ENCODE results near the gene PRSS16. TPM values are rescaled to one million over a fixed set of nuclear protein-coding genes. Genes with fewer than 3 reads are reported as not detected.
"Not testable (repeated sequence)": the region's sequence is repeated elsewhere in the genome, so short reads cannot be mapped to it uniquely, and the experiment has no call there.

The PRSS16 gene
- total RNA-seq, 1 donor from 2014 or later, result 35.1 TPM

DNA sequence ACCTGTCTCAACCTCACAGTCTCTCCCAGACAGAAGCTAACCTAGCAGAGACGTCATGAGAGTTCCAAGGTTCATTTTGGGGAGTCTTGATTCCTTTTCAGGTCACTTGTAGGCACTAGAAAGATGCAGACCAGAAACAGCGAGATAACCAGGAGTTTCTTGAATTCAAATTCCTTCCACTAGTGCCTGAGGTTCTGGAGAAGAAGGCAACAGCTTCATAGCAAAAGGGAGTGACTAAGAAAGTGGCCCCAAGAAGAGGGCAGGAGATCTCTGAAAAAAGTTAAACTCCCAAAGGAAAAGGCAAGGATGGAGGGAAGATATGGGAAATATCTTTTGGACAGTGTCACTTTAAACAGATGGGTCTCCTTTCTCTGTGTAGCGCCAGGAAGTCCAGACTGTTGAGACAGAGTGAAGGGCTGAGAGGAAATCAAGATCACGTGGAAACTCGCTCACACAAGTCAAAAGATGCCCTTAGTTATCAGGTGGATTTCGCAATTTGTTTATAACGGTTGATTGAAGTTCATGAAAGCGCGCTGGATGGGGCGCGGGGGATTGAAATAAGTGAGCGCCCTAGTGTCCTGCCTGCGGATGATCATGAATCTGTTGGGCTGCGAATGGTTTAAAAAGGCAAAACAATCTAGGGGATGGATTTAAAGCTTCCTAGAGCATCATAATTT lies 4.8 kb upstream of the PRSS16 start:
- DNase-seq (ENCODE audit: low spot score), result no peak

DNA sequence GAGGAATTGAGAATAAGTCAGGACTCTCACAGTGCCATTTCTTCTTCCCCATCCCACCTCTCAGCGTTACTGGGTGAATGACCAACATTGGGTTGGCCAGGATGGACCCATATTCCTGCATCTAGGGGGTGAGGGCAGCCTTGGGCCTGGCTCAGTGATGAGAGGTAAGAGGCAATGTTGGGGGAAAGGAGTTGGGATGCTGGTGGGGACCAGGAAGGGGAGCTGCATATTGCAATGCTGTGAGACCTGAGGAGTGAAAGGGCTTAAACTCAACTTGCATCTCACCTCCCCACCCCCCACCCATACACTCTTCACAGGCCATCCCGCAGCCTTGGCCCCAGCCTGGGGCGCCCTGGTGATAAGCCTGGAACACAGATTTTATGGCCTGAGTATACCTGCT lies 1.3 kb downstream of the PRSS16 start:
- DNase-seq (ENCODE audit: low spot score), result no peak

DNA sequence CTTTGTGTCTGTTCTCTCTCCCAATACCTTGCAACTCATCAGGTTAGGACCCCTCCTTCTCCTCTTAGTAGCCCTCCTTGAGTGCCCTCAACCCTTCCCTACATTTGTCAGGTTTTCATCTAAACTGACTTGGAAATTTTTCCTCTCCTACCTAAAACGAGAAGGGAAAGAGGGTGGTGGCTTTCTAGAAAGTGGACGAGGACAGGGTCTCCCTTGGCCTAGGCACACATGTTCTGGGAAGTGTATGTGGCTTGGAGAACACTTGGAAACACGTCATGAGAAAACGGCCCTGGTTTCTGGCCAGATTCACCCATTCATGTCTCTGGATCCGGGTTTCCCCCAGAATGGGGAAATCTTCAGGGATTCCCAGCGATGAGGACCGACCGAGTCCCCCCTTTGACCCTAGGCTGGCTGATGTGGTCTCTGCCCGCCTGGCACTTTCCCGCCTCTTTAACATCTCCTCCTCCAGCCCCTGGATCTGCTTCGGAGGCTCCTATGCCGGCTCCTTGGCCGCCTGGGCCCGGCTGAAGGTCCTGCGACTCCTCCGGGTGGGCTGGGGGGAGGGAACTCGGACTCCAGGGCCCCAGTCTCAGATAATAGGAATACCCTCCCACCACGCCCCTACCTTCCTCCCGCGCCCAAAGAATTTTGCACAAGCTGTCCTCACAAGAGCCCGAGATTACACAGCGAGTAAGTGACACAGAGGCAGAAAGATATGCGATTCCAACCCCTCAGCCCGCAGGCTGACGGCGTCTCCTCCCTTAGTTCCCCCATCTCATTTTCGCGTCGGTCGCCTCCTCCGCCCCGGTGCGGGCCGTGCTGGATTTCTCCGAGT lies 3.0 kb downstream of the PRSS16 start:
- DNase-seq (ENCODE audit: low spot score), result no peak

DNA sequence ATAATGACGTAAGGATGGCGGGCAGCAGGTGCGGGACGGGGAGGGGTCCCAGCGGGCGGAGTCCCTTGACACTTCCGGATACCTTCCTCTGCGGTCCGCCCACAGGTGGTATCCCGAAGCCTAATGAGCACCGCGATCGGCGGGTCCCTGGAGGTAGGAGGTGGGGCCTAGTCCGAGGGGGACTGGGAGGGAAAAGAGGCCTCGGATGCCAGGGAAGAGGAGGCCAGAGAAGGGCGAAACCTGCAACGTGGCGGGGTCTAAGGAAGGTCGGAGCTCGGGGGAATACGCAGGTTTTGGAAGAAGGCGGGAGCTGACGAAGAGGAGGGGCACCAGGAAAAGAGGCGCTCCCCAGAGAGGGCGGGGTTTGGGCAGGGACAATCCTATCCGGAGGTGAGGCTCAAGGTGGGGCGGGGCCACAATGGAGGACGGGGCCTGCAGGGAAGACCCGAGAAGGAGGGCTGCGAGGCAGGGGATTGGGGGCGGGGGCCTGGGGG lies 3.7 kb downstream of the PRSS16 start:
- peak; percentile 84 for DNase-seq (ENCODE audit: low spot score)

DNA sequence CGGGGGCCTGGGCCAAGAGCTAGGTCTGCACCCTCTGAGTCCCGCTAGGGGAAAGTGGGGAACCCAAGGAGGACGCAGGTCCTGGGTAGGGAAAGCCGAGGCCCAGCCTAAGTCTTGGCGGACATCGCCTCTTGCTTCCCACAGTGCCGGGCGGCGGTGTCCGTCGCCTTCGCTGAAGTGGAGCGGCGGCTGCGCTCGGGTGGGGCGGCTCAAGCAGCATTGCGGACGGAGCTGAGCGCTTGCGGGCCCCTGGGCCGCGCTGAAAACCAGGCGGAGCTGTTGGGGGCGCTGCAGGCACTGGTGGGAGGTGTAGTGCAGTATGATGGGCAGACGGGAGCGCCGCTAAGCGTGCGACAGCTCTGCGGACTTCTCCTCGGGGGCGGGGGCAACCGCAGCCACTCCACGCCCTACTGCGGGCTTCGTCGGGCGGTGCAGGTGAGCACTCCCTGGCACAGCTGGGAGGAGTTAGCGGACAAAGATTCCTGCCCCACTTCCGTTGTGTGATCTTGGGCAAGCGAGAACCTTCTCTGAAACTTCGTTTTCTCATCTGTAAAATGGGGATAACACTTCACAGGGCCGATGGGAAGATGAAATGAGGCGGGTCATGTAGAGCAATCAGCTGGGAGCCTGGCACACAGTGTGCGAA lies 4.2 kb downstream of the PRSS16 start:
- DNase-seq (ENCODE audit: low spot score), result peak; percentile 85

DNA sequence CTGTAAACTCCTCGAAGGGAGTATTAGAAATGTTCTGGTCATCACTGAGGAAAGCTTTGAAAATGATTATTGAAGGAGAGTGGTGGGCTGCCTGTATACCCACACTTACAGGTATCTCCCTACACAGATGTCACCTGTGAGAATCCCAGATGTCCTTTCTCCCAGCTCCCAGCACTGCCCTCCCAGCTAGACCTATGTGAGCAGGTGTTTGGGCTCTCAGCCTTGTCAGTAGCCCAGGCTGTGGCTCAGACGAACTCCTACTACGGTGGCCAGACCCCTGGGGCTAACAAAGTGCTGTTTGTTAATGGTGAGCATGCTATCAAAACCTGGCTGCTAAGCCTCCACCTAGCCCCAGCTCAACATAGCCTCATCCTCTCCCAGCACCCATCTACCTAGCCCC lies 7.1 kb downstream of the PRSS16 start:
- no peak for DNase-seq (ENCODE audit: low spot score)

DNA sequence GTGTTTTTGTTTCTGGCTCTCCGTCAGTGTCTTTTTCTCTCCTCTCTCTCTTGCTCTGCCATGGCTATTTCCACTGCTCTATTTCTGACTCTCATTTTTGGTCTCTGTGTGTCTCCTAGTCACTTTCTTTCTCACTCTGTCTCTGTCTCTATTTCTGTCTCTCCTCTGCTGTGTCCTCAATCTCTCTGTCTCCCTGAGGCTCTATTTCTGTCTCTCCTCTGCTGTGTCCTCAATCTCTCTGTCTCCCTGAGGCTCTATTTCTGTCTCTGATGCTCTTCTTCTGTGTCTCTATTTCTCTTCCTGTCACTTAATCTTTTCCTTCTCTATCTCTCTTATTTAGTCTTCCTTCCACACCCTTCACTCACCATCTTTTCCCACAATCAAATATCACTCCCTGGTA lies 8.4 kb downstream of the PRSS16 start:
- DNase-seq (ENCODE audit: low spot score), result no peak

DNA sequence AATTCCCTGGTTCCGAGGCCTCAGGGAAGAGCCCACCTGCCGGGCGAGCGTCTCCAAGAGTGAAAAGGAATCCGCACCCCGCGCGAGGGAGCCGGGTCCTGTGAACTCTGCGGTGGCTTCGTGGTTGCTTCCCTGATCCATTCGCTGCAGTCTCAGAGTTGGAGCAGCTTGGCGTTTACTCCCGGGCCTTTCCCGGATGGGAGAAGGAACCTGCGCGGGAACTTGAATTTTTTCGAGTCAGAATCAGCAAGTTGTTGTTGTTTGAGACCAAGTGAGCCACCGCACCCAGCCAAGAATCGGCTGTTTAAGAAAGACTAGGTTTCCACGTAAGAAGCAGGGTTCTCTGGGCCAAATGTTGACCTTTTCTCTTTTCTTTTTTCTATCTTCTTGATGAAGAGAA lies 12.9 kb downstream of the PRSS16 start:
- DNase-seq (ENCODE audit: low spot score), result no peak

DNA sequence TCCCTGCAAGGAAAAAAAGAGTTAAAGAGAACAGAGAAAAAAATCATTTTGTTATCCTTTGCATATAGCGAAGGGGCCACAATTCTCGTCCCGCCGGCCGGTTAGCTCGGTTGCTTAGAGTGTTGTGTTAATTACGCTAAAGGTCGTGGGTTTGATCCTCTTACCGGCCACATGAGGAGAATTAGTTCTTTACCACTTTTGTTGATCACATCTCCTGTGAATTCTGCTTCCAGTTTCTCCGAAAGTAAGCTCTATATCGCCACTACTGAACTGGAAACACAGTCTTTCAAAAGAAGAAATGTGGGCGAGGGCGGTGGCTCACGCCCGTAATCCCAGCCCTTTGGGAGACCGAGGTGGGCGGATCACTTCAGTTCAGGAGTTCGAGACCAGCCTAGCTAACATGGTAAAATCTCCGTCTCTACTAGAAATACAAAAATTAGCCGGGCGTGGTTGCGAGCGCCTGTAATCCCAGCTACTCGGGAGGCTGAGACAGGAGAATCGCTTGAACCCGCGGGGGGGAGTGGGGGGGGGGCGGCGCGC lies 13.4 kb downstream of the PRSS16 start:
- no peak for DNase-seq (ENCODE audit: low spot score)

DNA sequence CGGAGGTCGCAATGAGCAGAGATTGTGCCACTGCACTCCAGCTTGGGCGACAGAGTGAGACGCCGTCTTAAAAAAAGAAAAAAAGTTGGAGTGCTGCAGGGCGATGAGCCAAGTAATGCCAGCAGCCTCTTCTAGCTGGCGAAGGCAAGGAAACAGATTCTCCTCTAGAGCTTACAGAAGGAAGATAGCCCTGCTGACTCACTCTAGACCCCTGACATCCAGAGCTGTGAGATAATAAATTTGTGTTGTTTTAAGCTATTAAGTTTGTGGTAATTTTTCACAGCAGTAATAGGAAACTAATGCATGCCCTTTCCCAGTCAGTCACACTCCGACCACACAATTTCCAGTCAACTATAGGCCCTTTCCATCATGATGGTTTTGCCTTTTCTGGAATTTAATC lies 16.4 kb downstream of the PRSS16 start:
- no peak for DNase-seq (ENCODE audit: low spot score)

DNA sequence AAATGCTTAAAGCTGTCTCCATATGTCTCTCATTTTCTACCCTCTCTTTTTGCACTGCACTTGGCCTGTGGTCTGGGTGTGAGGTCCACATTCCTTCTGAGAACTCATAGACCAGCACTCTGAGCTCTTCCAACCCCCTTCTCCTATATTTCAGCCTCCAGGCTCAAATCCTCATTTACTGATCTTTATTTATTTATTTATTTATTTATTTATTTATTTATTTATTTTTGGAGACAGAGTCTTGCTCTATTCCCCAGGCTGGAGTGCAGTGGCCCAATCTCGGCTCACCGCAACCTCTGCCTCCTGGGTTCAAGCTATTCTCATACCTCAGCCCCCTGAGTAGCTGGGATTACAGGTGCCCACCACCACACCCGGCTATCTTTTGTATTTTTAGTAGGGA lies 19.5 kb downstream of the PRSS16 start:
- not testable (repeated sequence) for DNase-seq (ENCODE audit: low spot score)

DNA sequence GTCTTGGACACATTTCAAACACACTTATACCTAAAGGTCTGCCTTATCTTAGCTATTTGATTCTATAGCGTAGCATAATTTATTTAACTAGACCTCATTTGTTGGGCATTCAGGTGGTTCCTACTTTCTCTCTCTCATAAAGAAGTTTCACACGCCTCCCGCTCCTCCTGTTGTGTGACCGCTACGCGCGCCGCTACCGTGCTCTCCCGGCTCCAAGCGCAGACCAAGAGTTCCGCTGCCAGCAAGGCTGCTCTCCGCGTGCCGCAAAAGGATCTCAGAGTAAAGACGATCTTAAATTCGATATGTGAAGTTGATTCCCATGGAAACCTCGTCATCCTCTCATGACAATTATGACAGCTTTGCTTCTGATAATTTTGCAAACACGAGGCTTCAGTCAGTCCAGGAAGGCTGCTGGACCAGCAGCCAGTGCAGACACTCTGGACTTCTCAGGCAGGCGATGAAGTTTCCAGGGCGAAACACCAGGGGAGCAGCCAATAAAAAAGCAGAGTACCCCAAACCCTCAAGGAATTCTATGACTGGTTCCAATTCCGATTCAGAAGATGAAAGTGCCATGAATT lies 20.4 kb downstream of the PRSS16 start:
- DNase-seq (ENCODE audit: low spot score), result no peak

DNA sequence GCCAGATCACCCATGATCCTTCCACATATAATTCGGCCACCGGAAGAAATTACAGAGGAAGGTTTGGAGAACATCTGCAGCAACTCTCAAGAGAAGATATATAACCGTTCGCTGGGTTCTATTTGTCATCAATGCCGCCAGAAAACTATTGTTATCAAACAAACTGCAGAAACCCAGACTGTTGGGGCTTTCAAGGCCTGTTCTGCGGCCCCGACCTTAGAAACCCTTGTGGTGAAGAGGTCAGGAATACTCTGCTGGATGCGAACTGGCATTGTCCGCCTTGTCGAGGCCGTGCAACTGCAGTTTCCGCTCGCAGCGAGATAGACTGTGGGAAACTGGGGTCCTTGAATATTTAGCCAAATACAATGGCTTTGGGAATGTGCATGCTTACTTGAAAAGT lies 21.3 kb downstream of the PRSS16 start:
- DNase-seq (ENCODE audit: low spot score), result no peak

DNA sequence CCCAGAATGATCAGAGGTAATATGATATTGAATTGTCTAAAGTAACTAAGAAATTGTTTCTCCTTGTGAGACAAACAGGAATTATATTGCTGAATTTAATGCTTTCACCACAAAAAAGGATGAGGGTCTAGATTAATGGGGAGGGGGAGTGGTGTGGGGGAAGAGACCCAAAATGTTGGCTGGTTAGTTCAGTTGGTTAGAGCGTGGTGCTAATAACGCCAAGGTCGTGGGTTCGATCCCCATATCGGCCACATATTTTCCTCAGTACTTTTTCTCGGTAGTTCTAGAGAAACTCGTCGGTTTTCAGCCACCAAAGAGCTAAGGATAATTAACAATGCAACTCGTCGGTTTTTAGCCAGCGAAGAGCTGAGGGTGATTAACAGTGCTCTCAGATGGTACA lies 26.3 kb downstream of the PRSS16 start:
- no peak for DNase-seq (ENCODE audit: low spot score)

DNA sequence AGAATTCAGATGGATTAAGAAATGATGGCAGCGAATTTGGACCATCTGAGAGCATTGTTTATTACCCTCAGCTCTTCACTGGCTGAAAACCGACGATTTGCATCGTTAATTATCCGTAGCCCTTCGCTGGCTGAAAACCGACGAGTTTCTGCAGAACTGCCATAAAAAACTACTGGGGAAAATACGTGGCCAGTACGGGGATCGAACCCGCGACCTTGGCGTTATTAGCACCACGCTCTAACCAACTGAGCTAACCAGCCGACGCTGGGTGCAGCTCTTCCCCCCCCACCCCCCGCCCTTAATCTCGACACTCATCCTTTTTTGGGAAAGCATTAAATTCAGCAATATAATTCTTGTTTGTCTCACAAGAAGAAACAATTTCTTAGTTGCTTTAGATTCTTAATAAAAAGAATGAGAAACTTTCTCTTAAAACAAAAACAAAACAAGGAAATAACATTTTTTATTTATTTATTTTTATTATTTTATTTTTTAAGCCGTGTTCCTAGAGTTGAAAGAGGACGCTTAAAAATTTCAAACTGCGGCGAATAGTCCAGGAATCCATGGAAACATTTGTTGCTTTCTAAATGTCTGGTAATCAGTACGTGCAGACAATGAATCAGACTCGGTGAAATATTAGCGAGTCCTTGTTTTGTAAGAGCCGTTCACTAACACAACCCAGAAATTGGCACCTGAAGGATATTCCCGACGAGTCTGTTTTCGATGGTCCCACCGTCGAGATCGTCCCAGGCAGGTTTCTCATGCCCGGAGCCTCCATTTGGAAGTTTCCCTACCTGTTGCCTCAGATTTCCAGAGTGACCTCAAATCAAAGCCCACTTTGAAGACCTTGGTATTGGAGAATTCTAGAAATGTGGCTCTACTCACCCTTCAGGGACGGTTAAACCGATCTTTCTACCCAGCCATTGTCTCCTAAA lies 27.8 kb downstream of the PRSS16 start:
- DNase-seq (ENCODE audit: low spot score), result no peak

DNA sequence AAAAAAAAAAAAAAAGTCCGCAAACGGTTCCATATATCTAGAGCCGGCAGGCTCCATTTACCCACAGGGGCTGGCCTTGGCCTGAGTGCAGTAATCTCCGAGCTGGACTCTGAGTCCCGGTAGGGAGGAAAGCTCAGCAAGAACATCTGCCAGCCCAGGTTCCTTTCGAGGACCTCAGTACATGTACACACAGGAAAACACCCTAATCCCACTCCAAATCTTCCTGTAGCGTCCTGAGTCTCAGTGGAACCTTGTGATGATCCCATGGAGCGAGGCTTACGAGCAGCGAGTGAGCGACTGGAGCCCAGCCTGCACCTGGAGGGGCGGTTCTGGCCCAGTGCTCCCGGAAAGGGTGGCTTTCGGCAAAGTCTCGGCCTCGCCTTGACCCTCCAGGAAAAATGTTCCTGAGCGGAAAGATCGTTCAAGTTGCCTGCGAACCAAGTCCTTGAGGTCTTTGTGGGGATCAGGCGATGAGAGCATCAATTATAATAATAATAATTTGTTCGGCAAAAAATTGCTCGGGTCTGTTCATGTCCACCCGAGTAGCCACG lies 32.1 kb downstream of the PRSS16 start:
- no peak for DNase-seq (ENCODE audit: low spot score)

DNA sequence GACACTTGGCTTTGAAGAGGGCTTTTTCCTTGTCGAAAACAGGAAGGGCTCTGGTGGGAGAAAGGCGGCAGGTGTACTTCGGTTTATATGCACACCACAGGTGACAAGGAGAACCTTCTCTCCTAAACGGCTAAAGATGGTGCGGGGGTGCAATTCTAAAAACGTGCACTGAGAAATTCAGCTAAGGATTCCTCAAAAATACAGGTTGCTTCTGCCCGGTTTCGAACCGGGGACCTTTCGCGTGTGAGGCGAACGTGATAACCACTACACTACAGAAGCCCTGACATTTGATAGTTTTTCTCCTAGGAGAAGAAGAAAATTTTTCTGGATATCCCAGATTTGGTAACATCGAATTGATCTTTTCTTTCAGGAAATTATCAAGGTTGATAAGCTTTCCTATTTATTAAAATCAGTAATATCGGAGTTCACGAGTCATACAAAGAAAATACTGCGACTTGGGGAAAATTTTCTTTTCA lies 32.6 kb downstream of the PRSS16 start:
- DNase-seq (ENCODE audit: low spot score), result no peak

DNA sequence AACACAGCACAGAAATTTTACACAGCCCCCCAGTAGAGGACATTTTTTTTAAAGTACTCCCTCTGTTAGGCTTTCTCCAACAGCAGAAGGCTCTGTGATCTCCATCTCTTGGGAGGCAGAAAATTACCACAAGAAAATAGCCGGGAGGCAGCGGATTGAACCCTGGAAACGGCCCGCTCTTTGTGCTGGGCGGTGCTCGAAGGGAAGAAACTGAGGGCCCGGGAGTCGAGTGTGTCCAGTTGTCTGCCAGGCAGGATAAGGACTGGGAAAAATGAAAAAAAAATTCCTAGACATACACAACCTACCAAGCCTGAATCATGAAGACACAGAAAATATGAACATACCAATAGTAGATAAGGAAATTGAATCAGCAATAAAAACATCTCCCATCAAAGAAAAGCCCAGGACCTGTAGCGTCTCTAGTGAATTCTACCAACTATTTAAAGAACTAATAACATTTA lies 33.1 kb downstream of the PRSS16 start:
- no peak for DNase-seq (ENCODE audit: low spot score)

DNA sequence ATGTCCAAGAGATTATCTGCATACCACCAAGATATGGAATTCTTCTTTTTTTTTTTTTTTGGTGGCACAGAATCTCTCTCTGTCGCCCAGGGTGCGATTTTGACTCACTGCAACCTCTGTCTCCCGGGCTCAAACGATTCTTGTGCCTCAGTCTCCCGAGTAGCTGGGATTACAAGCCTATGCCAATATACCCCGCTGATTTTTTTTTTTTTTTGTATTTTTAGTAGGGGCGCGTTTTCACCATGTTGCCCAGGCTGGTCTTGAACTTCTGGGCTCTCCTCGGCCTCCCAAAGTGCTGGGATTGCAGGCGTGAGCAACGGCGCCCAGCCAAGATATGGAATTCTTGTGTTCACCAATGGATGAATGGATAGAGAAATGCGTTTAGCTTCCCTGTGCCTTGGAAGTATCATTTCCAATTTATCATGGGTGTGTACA lies 33.6 kb downstream of the PRSS16 start:
- DNase-seq (ENCODE audit: low spot score), result no peak

DNA sequence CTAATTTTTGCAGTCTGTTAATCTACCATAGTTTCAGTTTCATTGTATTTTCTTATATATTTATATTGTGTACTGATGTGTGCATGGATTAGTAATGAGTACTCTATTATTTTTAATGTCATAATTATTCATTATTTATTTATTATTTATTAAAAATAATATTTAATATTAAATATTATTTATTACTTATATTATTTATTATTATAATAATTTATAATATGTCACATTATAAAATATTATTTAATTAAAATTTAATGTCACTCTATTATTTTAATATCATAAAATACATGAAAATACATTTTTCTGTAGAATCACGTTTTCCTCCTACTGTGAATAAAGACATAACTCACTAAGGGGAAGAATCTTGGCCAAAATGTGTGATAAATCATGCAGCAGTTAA lies 34.1 kb downstream of the PRSS16 start:
- DNase-seq (ENCODE audit: low spot score), result no peak

Measured in mucosa of gallbladder (tissue), 1 donor.